DND-41 (cell line): ENCODE results near the gene FOS.

ENCODE experiments used
- EZH2 ChIP-seq: IDR thresholded peaks from 3 replicates; pipeline ENCODE4 v1.6.1; 2012; ENCODE audit warnings: borderline replicate concordance, low read depth, mild to moderate bottlenecking, moderate library complexity, low read length, inconsistent platforms; ENCODE audit not compliant: severe bottlenecking
- TF ChIP-seq, protein P1 (sequence below): IDR thresholded peaks from 2 replicates; pipeline ENCODE4 v1.5.1; 2012; ENCODE audit warnings: borderline replicate concordance, low read length, moderate library complexity, mild to moderate bottlenecking; ENCODE audit not compliant: poor library complexity, severe bottlenecking; ENCODE audit errors: extremely low read depth

DNA sequence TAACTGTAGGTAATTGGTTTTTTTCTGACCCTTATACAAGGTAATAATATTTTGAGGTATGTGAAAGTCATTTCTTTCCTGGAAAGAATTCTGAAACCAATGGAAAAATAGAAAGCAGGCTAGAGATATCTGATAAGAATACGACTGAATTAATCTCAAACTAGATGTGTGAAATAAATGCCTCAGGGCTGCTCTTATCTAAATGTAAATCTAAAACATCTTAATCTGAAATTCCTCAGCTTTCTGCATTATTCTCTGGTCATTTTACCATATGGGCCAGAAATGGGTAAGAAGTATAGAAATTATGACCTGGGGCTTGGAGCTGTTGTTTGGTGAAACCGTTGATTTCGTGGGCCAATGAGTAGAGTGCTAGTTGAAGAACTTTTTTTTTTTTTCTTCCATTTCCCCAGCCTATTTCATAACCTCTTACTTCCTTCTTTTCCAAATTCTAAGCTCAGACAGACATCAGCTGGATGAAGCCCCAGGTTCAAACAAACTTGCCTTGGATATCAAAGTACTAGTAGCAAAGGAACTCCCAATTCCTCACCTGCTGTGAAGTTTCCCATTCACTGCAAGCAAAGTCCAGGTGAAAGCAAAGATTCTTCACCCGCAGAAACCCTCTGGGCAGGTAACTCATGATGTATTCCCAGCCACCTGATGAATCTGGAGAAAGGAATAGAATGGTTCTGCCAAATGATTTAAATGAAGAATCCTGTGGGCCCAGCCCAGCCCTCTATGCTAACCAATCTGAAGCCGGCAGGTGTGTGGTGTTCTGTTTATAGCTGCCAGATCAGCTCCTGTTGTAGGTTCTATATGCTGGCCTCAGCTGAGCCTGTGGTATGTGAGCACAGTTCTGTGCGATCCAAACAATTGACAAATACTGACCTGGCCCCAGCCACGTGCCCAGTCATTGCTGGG, 9.7 kb upstream of the FOS start:
- TF ChIP-seq, protein P1, sequence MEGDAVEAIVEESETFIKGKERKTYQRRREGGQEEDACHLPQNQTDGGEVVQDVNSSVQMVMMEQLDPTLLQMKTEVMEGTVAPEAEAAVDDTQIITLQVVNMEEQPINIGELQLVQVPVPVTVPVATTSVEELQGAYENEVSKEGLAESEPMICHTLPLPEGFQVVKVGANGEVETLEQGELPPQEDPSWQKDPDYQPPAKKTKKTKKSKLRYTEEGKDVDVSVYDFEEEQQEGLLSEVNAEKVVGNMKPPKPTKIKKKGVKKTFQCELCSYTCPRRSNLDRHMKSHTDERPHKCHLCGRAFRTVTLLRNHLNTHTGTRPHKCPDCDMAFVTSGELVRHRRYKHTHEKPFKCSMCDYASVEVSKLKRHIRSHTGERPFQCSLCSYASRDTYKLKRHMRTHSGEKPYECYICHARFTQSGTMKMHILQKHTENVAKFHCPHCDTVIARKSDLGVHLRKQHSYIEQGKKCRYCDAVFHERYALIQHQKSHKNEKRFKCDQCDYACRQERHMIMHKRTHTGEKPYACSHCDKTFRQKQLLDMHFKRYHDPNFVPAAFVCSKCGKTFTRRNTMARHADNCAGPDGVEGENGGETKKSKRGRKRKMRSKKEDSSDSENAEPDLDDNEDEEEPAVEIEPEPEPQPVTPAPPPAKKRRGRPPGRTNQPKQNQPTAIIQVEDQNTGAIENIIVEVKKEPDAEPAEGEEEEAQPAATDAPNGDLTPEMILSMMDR = no peak
- TF ChIP-seq EZH2 = no peak
